Upper lobe of right lung (tissue), 1 donor: ENCODE data around the gene KMT2D. TPM values are rescaled to one million over a fixed set of nuclear protein-coding genes. Genes with fewer than 3 reads are reported as not detected.

Source experiments
- ATAC-seq: fragments of 200-7000 bp; cut with Tn5 transposase; one replicate; pipeline ENCODE4 v1.9.1; 2020; ENCODE audit warnings: mild to moderate bottlenecking, moderate library complexity
- DNase-seq: peaks from one replicate; pipeline ENCODE4 v3.0.0-alpha.2; 2020
- H3K27ac ChIP-seq: fragments of 200-600 bp; one replicate; pipeline ENCODE4 v1.8.0; 2022
- H3K27me3 ChIP-seq: fragments of 200-600 bp; one replicate; pipeline ENCODE4 v1.8.0; 2022; ENCODE audit warnings: mild to moderate bottlenecking
- H3K36me3 ChIP-seq: fragments of 200-600 bp; one replicate; pipeline ENCODE4 v1.8.0; 2022
- H3K4me1 ChIP-seq: fragments of 200-600 bp; one replicate; pipeline ENCODE4 v1.8.0; 2022
- H3K4me3 ChIP-seq: fragments of 200-600 bp; one replicate; pipeline ENCODE4 v1.8.0; 2022; ENCODE audit warnings: mild to moderate bottlenecking
- H3K9me3 ChIP-seq: fragments of 200-600 bp; one replicate; pipeline ENCODE4 v1.8.0; 2022
- CTCF ChIP-seq: fragments of 200-600 bp; IDR thresholded peaks from one replicate; pipeline ENCODE4 v1.8.0; 2022; ENCODE audit warnings: antibody characterized with exemption
- intact Hi-C: fragments of 100-400 bp; cut with DNase I; formaldehyde crosslinking; loops from one replicate; pipeline ENCODE4 v1.11.0; 2022
- total RNA-seq: library from RNA; stranded (reverse); fragmentation: NEBNext Ultra II Directional; extraction: Animal tissue kit (Norgen Biotek cat#: 25700); gene quantifications from one replicate; pipeline ENCODE4 v1.2.1, GENCODE V29; 2021
- donor health status: DM: no; HTN: yes; CAD: no; lungs with severe emphysema.

KMT2D gene
- total RNA-seq, 1 donor from 2014 or later, result 102 TPM

- H3K36me3 ChIP-seq, result peaks cover 84% of the 10 kb centered on the region
- intact Hi-C loops, result no loop called here
- H3K27me3 ChIP-seq, result no peaks in the 10 kb centered on the region
- no peak for TF ChIP-seq CTCF
- no peaks in the 10 kb centered on the region for H3K4me1 ChIP-seq
- DNase-seq (no peak), ATAC-seq (no peak)
- H3K4me3 ChIP-seq, result no peak overlapping the region
- H3K27ac ChIP-seq, result no peak overlapping the region
- H3K9me3 ChIP-seq, result no peaks in the 10 kb centered on the region
Measured at GRCh38 chr12:49025463-49025862, 35.1 kb downstream of the KMT2D start.

- Histone ChIP-seq H3K9me3 (no peaks in the 10 kb centered on the region), H3K4me1 (peaks cover under 1% of the 10 kb centered on the region), H3K36me3 (peaks cover 83% of the 10 kb centered on the region), H3K27ac (no peak overlapping the region), H3K4me3 (no peak overlapping the region), H3K27me3 (no peaks in the 10 kb centered on the region)
- DNase-seq, result no peak
- no peak for ATAC-seq
- intact Hi-C loops, result no loop called here
- TF ChIP-seq CTCF, result no peak
Measured at GRCh38 chr12:49024543-49024942, 36.1 kb downstream of the KMT2D start.

- no peaks in the 10 kb centered on the region for H3K27me3 ChIP-seq
- no peaks in the 10 kb centered on the region for H3K9me3 ChIP-seq
- H3K4me1 ChIP-seq, result peaks cover 7% of the 10 kb centered on the region
- peaks cover 79% of the 10 kb centered on the region for H3K36me3 ChIP-seq
- DNase-seq (no peak), ATAC-seq (no peak)
- H3K4me3 ChIP-seq, result no peak overlapping the region
- no peak for TF ChIP-seq CTCF
- H3K27ac ChIP-seq, result no peak overlapping the region
- intact Hi-C loops, result no loop called here
Measured at GRCh38 chr12:49023812-49024211, 36.8 kb downstream of the KMT2D start.

GRCh38 chr12:49022558-49023178 lies 37.9 kb downstream of the KMT2D start:
- no peaks in the 10 kb centered on the region for H3K27me3 ChIP-seq
- peaks cover 67% of the 10 kb centered on the region for H3K36me3 ChIP-seq
- H3K4me3 ChIP-seq, result no peak overlapping the region
- DNase-seq, result no peak
- no peaks in the 10 kb centered on the region for H3K9me3 ChIP-seq
- H3K27ac ChIP-seq, result no peak overlapping the region
- TF ChIP-seq CTCF, result no peak
- ATAC-seq, result no peak
- H3K4me1 ChIP-seq, result peaks cover 9% of the 10 kb centered on the region
- intact Hi-C loops, result no loop called here

- H3K27ac ChIP-seq, result no peak overlapping the region
- intact Hi-C loops, result no loop called here
- no peaks in the 10 kb centered on the region for H3K9me3 ChIP-seq
- no peak for TF ChIP-seq CTCF
- no peak overlapping the region for H3K4me3 ChIP-seq
- DNase-seq (no peak), ATAC-seq (no peak)
- peaks cover 55% of the 10 kb centered on the region for H3K36me3 ChIP-seq
- peaks cover 13% of the 10 kb centered on the region for H3K4me1 ChIP-seq
- no peaks in the 10 kb centered on the region for H3K27me3 ChIP-seq
Measured at GRCh38 chr12:49021292-49021915, 39.2 kb downstream of the KMT2D start.
